ENCODE measurements around the gene ATAT1.
"Not testable (repeated sequence)": the region's sequence is repeated elsewhere in the genome, so short reads cannot be mapped to it uniquely, and the experiment has no call there.

Gene ATAT1

GRCh38 chr6:30626484-30627366 lies at the start of gene ATAT1:
ATAT1 (plus strand) TSS chr6:30626874.
- Histone ChIP-seq H3K36me3 (ENCODE audit: control insufficient read depth in 2 of 2, insufficient read depth in 2 of 2, low read length in 2 of 2) (peaks cover 30 to 35% of the 10 kb centered on the region in 2 donors), H3K4me1 (ENCODE audit: control insufficient read depth, insufficient read depth, low read length) (peaks cover 16% of the 10 kb centered on the region), H3K9me3 (ENCODE audit: control insufficient read depth in 2 of 2, low read length in 2 of 2) (no peaks in the 10 kb centered on the region), H3K4me3 (ENCODE audit: low read length in 2 of 2) (peak within 1 kb of the TSS; percentile 74 to 88), H3K27me3 (ENCODE audit: control insufficient read depth in 1 of 2, insufficient read depth in 2 of 2, low read length in 2 of 2) (no peaks in the 10 kb centered on the region), H3K9ac (ENCODE audit: low read length in 2 of 2) (peak within 1 kb of the TSS; percentile 93 to 97), H3K27ac (ENCODE audit: low read length) (peak within 1 kb of the TSS; percentile 97)

DNA sequence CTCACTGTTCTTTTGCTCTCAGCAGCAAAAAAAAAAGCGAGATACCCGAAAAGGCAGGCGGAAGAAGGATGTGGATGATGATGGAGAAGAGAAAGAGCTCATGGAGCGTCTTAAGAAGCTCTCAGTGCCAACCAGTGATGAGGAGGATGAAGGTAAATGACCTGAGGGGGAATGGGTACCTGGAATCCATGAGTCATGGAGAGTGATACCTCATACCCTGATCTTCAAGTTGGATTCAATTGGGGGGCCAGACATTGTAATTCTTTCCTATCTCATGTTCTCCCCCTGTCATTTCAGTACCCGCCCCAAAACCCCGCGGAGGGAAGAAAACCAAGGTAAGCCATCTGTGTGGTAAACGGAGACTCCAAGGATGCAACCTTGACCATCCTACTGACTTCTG lies 48.6 kb upstream of the ATAT1 start:
- Histone ChIP-seq H3K4me1 (ENCODE audit: control insufficient read depth, insufficient read depth, low read length) (no peaks in the 10 kb centered on the region), H3K27me3 (ENCODE audit: control insufficient read depth in 1 of 2, insufficient read depth in 2 of 2, low read length in 2 of 2) (no peaks in the 10 kb centered on the region), H3K9me3 (ENCODE audit: control insufficient read depth in 2 of 2, low read length in 2 of 2) (no peaks in the 10 kb centered on the region), H3K27ac (ENCODE audit: low read length) (no peak overlapping the region), H3K36me3 (ENCODE audit: control insufficient read depth in 2 of 2, insufficient read depth in 2 of 2, low read length in 2 of 2) (peaks cover 47 to 50% of the 10 kb centered on the region in 2 donors), H3K9ac (ENCODE audit: low read length in 2 of 2) (no peak overlapping the region), H3K4me3 (ENCODE audit: low read length in 2 of 2) (no peak overlapping the region)

DNA sequence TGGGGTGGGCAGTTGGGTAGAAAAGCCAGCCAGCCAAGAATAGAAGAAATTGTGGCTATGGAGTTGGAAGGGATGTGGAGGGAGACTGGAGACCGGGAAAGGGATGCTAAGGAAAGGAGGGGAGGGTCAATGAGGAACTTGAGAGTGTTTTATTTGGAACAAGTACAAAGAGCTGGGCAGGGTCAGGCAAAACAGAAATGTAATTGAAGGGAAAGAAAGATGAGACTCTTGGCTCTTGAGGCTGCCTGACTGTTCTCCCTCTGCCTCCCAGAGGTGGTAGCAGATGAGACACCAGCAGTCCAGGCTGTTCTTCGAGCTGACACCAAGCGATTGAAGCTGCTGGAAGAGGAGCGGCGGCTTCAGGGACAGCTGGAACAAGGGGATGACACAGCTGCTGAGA lies 42.8 kb upstream of the ATAT1 start:
- H3K9ac ChIP-seq (ENCODE audit: low read length in 2 of 2) = no peak overlapping the region
- H3K27me3 ChIP-seq (ENCODE audit: control insufficient read depth in 1 of 2, insufficient read depth in 2 of 2, low read length in 2 of 2) = no peaks in the 10 kb centered on the region
- H3K36me3 ChIP-seq (ENCODE audit: control insufficient read depth in 2 of 2, insufficient read depth in 2 of 2, low read length in 2 of 2) = peaks cover 73 to 74% of the 10 kb centered on the region in 2 donors
- H3K4me1 ChIP-seq (ENCODE audit: control insufficient read depth, insufficient read depth, low read length) = no peaks in the 10 kb centered on the region
- H3K27ac ChIP-seq (ENCODE audit: low read length) = no peak overlapping the region
- H3K4me3 ChIP-seq (ENCODE audit: low read length in 2 of 2) = no peak overlapping the region
- no peaks in the 10 kb centered on the region for H3K9me3 ChIP-seq (ENCODE audit: control insufficient read depth in 2 of 2, low read length in 2 of 2)

- no peak overlapping the region for H3K27ac ChIP-seq (ENCODE audit: low read length)
- no peak overlapping the region for H3K9ac ChIP-seq (ENCODE audit: low read length in 2 of 2)
- H3K36me3 ChIP-seq (ENCODE audit: control insufficient read depth in 2 of 2, insufficient read depth in 2 of 2, low read length in 2 of 2) = peaks cover 58 to 60% of the 10 kb centered on the region in 2 donors
- H3K27me3 ChIP-seq (ENCODE audit: control insufficient read depth in 1 of 2, insufficient read depth in 2 of 2, low read length in 2 of 2) = no peaks in the 10 kb centered on the region
- no peaks in the 10 kb centered on the region for H3K4me1 ChIP-seq (ENCODE audit: control insufficient read depth, insufficient read depth, low read length)
- H3K4me3 ChIP-seq (ENCODE audit: low read length in 2 of 2) = no peak overlapping the region
- H3K9me3 ChIP-seq (ENCODE audit: control insufficient read depth in 2 of 2, low read length in 2 of 2) = no peaks in the 10 kb centered on the region
Measured at GRCh38 chr6:30589754-30590358, 36.8 kb upstream of the ATAT1 start.

DNA sequence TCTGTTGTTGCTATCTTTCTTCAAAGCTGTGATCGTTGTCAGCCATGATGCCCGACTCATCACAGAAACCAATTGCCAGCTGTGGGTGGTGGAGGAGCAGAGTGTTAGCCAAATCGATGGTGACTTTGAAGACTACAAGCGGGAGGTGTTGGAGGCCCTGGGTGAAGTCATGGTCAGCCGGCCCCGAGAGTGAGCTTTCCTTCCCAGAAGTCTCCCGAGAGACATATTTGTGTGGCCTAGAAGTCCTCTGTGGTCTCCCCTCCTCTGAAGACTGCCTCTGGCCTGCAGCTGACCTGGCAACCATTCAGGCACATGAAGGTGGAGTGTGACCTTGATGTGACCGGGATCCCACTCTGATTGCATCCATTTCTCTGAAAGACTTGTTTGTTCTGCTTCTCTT lies 36.2 kb upstream of the ATAT1 start:
- no peak overlapping the region for H3K9ac ChIP-seq (ENCODE audit: low read length in 2 of 2)
- H3K36me3 ChIP-seq (ENCODE audit: control insufficient read depth in 2 of 2, insufficient read depth in 2 of 2, low read length in 2 of 2) = peaks cover 52 to 54% of the 10 kb centered on the region in 2 donors

GRCh38 chr6:30591008-30591407 lies 35.7 kb upstream of the ATAT1 start:
- peak overlapping the region; percentile 6 for H3K27ac ChIP-seq (ENCODE audit: low read length)
- H3K9ac ChIP-seq (ENCODE audit: low read length in 2 of 2) = no peak overlapping the region

More for the DNA sequence above, 36.2 kb upstream of the ATAT1 start:
- H3K4me3 ChIP-seq (ENCODE audit: low read length in 2 of 2) = no peak overlapping the region
- H3K27me3 ChIP-seq (ENCODE audit: control insufficient read depth in 1 of 2, insufficient read depth in 2 of 2, low read length in 2 of 2) = no peaks in the 10 kb centered on the region
- peak overlapping the region; percentile 6 for H3K27ac ChIP-seq (ENCODE audit: low read length)
- no peaks in the 10 kb centered on the region for H3K9me3 ChIP-seq (ENCODE audit: control insufficient read depth in 2 of 2, low read length in 2 of 2)
- H3K4me1 ChIP-seq (ENCODE audit: control insufficient read depth, insufficient read depth, low read length) = no peaks in the 10 kb centered on the region

GRCh38 chr6:30592287-30592686 lies 34.4 kb upstream of the ATAT1 start:
- H3K9me3 ChIP-seq (ENCODE audit: control insufficient read depth in 2 of 2, low read length in 2 of 2) = no peaks in the 10 kb centered on the region
- no peaks in the 10 kb centered on the region for H3K4me1 ChIP-seq (ENCODE audit: control insufficient read depth, insufficient read depth, low read length)
- H3K36me3 ChIP-seq (ENCODE audit: control insufficient read depth in 2 of 2, insufficient read depth in 2 of 2, low read length in 2 of 2) = peaks cover 39 to 40% of the 10 kb centered on the region in 2 donors
- H3K27ac ChIP-seq (ENCODE audit: low read length) = no peak overlapping the region
- H3K9ac ChIP-seq (ENCODE audit: low read length in 2 of 2) = no peak overlapping the region
- no peak overlapping the region for H3K4me3 ChIP-seq (ENCODE audit: low read length in 2 of 2)
- no peaks in the 10 kb centered on the region for H3K27me3 ChIP-seq (ENCODE audit: control insufficient read depth in 1 of 2, insufficient read depth in 2 of 2, low read length in 2 of 2)

More at GRCh38 chr6:30591008-30591407, 35.7 kb upstream of the ATAT1 start:
- Histone ChIP-seq H3K36me3 (ENCODE audit: control insufficient read depth in 2 of 2, insufficient read depth in 2 of 2, low read length in 2 of 2) (peaks cover 47 to 49% of the 10 kb centered on the region in 2 donors), H3K4me3 (ENCODE audit: low read length in 2 of 2) (no peak overlapping the region), H3K9me3 (ENCODE audit: control insufficient read depth in 2 of 2, low read length in 2 of 2) (no peaks in the 10 kb centered on the region), H3K27me3 (ENCODE audit: control insufficient read depth in 1 of 2, insufficient read depth in 2 of 2, low read length in 2 of 2) (no peaks in the 10 kb centered on the region), H3K4me1 (ENCODE audit: control insufficient read depth, insufficient read depth, low read length) (no peaks in the 10 kb centered on the region)

DNA sequence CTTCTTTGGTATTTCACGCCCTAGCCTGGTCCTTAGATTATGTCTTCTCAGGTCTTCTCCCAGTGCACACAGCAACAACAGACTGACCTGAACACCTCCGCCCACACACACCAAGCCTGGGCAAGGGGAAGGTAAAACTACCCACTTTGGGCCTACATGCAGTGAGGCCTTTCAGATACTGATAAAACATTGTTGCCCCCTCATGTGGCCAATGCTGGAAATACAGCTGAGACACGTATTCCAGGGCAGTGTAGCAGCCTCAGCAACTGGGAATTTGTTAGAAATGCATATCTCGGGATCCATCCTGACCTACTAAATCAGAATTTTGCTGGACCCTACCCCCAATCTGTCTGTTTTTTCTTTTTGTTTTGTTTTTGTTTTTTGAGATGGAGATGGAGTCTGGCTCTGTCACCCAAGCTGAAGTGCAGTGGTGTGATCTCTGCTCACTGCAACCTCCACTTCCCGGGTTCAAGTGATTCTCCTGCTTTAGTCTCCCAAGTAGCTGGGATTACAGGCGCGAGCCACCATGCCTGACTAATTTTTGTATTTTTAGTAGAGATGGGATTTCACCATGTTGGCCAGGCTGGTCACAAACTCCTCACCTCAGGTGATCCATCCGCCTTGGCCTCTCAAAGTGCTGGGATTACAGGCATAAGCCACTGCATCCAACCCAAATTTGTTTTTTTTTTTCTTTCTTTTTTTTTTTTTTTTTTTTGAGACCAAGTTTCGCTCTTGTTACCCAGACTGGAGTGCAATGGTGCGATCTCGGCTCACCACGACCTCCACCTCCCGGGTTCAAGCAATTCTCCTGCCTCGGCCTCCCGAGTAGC lies 29.1 kb upstream of the ATAT1 start:
- peak overlapping the region in 1 of 2 donors; percentile 55 for H3K9ac ChIP-seq (ENCODE audit: low read length in 2 of 2)
- H3K27me3 ChIP-seq (ENCODE audit: control insufficient read depth in 1 of 2, insufficient read depth in 2 of 2, low read length in 2 of 2); H3K27ac ChIP-seq (ENCODE audit: low read length); H3K4me3 ChIP-seq (ENCODE audit: low read length in 2 of 2); H3K4me1 ChIP-seq (ENCODE audit: control insufficient read depth, insufficient read depth, low read length); H3K9me3 ChIP-seq (ENCODE audit: control insufficient read depth in 2 of 2, low read length in 2 of 2): not testable (repeated sequence)
- peaks cover 28% of the 10 kb centered on the region in 2 donors for H3K36me3 ChIP-seq (ENCODE audit: control insufficient read depth in 2 of 2, insufficient read depth in 2 of 2, low read length in 2 of 2)

DNA sequence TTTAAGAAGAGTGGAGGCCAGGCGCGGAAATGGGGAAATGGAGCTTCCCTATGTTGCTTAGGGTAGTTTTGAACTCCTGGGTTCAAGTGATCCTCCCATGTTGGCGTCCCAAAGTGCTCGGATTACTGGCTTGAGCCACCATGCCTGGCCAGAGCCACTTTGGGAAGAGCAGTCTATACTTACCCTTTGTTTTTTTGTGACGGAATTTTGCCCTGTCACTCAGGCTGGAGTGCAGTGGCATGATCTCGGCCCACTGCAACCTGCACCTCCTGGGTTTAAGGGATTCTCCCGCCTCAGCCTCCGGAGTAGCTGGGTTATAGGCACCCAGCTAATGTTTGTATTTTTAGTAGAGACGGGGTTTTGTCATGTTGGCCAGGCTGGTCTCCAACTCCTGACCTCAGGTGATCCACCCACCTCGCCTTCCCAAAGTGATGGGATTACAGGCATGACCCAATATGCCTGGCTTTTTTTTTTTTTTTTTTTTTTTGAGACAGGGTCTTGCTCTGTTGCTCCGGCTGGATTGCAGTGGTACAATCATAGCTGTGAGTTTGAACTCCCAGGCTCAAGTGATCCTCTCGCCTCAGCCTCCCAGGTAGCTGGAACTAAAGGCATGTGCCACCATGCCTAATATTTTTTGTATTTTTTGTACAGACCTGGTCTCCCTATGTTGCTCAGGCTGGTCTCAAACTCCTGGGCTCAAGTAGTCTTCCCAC lies 27.6 kb upstream of the ATAT1 start:
- Histone ChIP-seq H3K4me3 (ENCODE audit: low read length in 2 of 2) (no peak overlapping the region), H3K36me3 (ENCODE audit: control insufficient read depth in 2 of 2, insufficient read depth in 2 of 2, low read length in 2 of 2) (peaks cover 41 to 43% of the 10 kb centered on the region in 2 donors), H3K9me3 (ENCODE audit: control insufficient read depth in 2 of 2, low read length in 2 of 2) (no peaks in the 10 kb centered on the region), H3K9ac (ENCODE audit: low read length in 2 of 2) (no peak overlapping the region), H3K27ac (ENCODE audit: low read length) (no peak overlapping the region), H3K4me1 (ENCODE audit: control insufficient read depth, insufficient read depth, low read length) (no peaks in the 10 kb centered on the region), H3K27me3 (ENCODE audit: control insufficient read depth in 1 of 2, insufficient read depth in 2 of 2, low read length in 2 of 2) (no peaks in the 10 kb centered on the region)
